UCSD-AML1 (cell line): Measurements from ENCODE around the gene KRTAP5-2.
"Not testable (repeated sequence)": the region's sequence is repeated elsewhere in the genome, so short reads cannot be mapped to it uniquely, and the experiment has no call there.

ENCODE experiments used
- DNase-seq: peaks from one replicate; lab custom pipeline; 2025; ENCODE audit not compliant: unreplicated experiment; lab: John Stamatoyannopoulos, UW

Gene KRTAP5-2

DNA sequence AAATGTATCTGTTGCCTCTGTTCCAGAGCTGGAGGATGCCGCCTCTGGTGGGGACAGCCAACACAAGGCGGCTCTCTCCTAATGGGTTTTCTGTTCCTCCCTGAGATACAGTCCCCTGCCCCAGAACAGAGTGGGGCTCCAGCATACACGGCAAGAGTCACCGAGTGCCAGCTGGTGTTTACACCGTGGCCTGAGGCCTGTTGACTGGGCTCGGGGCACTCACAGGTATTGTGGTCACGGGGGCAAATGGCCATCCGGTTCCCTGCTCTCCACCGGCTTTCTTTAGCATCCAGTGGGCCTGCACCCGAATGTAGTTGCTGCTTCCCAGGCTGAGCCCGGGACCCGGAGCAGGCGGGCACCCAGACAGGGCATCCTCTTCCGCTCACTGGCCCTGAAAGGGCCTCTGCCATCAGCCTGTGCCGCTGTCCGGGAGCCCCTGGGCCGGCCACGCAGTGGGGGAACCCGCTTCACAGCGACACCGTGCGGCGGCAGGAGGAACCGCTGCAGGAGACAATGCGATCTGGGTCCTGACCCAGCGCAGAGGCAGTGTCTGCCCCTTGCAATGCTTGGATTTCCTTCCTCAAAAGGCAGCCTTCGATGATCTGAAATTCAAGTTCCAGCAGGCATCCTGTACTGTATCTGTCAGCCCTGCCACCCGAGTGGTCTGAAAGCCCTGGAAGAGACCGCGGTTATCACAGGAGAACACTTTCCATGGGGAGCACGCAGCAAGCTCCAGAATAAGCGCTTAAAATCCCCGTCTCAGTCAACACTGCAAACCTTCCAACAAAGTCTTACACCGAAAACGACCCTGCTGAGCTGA is 30.6 kb upstream of the KRTAP5-2 start:
- DNase-seq: peak; percentile 73

DNA sequence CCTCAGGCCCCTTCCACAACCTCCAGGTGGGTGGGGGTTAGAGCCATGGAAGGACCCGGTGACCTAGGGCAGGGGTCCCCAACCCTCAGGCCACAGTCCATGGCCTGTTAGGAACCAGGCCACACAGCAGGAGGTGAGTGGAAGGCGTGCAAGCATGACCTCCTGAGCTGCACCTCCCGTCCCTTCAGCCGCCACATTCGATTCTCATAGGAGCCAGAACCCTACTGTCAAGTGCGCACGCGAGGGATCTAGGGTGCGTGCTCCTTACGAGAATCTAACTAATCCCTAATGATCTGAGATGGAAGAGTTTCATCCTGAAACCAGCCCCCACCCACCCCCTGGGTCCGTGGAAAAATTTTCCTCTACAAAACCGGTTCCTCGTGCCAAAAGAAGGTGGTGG is 27.4 kb upstream of the KRTAP5-2 start:
- no peak for DNase-seq

DNA sequence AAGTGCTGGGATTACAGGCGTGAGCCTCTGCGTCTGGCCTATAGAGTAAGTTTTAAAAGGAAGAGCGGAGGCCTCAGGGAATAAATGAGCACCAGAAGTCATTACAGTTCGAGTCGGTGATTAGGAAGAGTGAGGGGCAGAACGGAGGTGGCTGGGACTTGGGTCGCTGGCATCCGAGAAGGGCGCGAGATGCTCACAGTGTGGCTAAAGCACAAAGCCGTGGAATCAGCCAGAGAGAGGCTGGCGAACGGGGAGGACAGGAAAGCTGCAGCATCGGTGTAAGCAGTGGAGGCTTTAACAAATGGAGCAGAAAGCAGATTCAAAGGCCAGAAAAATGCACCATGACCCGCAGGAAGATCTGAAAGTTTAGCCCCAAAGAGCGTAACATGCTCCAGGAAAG is 26.5 kb upstream of the KRTAP5-2 start:
- no peak for DNase-seq

DNA sequence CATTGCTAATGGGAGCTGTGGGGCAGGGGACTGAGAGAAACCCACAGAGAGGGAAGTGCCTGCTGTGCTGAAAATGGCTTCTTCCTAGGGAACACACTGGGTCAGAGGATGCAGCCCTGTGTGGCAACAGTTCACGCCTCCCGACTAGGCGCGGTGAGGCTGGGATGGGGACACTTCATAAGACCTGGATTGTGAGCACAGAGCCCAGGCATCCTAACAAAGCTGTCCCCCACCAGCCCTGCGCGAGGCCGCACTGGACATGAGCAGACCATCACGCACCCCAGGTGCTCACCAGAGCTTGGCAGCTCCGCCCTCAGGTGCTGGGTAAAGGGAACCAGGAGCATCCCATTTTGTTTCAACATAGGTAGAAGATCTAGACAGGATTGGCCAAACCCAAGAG is 25.6 kb upstream of the KRTAP5-2 start:
- DNase-seq: no peak

DNA sequence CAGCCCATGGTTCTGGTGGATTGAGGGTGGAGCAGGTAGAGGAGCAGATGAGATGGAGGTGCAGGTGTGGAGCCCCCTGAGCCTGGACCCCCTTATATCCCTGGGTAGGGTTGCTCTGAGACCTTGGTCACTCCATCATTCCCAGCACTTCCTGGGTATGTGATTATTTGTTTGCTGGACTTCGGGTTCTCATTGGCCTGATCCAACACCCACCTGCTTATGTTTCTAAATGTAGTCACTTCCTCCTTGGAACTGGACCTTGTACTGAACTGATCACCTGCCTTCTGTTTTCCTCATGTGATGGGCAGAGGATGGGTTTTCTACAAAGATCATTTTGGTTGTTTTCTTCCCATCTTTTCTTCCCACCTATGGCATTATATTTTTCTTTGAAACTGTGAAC is 24.0 kb upstream of the KRTAP5-2 start, which contains the start of gene KRTAP5-4:
Gene KRTAP5-4, minus strand, starts transcription at position 53 of the 400 bp plus-strand sequence. Its CDS starts 45 bp downstream, at position 8.
- no peak for DNase-seq

DNA sequence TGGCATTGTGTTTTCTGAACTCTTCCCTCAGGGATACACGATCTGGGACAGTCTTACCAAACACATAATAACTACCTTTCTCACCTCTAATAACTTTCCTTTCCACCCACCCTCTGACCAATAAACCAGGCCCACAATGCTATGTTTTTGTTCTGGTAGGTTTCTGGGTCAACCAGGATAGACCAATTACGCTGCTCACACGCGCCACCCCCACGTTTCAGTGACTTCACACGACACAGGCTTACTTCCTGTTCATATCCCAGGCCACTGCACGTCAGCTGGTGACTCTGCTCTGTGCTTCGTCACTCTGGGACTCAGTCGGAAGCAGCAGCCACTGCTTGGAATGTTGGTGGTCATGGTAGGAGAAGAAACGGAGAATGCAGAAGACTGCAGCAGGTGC is 21.4 kb upstream of the KRTAP5-2 start:
- peak; percentile 53 for DNase-seq

DNA sequence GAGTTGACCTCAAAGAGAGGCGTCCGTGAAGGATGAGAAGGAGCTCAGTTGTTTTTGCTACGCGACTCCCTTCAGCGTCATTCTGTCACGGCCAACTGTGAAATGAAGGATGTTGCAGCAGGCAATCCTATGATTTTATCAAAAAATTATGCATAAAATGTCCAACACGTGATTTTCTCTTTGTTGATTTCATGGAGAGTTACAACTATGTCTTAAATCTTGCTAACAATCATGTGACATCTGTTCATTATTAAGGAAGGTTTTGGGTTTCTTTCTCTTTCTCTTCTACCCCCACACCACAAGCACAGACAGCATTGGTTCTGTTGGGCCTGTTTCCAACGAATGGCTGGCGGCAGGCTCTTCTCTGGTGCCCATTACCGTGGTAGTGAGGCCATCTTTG is 20.1 kb upstream of the KRTAP5-2 start:
- DNase-seq: no peak

DNA sequence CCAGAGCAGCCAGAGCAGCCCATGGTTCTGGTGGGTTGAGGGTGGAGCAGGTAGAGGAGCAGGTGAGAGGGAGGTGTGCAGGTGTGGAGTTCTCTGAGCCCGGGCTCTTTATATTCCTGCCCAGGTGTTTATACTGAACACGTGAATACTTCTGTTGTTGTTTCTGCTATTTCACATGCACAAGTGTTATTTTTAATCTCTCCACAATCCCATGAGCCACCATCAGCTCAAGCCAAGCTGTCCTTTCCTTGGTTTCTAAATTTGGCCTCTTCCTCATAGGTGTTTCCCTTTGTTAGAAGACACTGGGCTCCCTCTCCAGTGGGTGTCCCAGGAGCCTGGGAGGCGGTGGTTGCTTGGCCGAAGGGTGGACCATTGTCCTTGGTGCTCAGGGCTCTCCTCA is 10.3 kb upstream of the KRTAP5-2 start, which contains the start of gene KRTAP5-3:
Gene KRTAP5-3, minus strand, starts transcription at position 101 of the 400 bp plus-strand sequence. Its CDS starts 78 bp downstream, at position 23.
- no peak for DNase-seq

DNA sequence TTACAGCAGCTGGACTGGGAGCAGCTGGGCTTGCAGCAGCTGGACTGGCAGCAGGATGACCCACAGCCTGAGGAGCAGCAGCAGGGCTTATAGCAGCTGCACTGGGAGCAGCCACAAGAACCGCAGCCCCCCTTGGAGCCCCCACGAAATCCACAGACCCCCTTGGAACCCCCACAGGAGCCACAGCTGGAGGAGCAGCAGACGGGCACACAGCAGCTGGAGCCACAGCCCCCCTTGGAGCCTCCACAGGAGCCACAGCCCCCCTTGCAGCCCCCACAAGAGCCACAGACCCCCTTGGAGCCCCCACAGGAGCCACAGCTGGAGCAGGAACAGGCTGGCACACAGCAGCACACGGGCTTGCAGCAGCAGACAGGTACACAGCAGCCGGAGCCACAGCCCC is 9.8 kb upstream of the KRTAP5-2 start:
- DNase-seq: not testable (repeated sequence)

DNA sequence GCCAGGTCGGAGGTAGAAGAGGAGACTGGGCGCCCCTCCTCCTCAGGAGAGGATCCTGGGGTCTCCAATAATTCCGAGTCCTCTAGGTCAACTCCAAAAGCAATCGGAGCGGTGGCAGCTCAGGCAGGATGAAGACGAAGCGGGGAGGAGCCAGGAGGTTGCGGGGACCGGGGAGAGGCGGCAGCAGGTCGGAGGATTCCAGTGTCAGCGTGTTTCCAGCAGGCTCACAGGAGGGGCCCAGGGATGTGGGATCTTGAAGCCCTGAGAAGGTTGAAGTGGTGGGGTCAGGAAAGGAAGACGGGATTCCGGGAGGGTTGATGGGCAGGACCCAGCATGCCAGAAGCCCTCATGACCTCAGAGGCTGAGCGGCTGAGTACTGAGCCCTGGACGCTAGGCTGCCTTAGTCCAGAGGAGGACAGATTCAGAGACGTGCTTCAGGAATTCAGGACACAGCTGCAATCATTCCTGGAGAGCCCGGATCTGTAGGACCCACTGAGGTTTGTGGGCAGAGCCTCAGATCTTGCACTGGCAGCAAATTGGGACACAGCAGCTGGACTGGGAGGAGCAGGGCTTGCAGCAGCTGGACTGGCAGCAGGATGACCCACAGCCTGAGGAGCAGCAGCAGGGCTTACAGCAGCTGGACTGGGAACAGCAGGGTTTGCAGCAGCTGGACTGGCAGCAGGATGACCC is 9.2 kb upstream of the KRTAP5-2 start:
- not testable (repeated sequence) for DNase-seq

DNA sequence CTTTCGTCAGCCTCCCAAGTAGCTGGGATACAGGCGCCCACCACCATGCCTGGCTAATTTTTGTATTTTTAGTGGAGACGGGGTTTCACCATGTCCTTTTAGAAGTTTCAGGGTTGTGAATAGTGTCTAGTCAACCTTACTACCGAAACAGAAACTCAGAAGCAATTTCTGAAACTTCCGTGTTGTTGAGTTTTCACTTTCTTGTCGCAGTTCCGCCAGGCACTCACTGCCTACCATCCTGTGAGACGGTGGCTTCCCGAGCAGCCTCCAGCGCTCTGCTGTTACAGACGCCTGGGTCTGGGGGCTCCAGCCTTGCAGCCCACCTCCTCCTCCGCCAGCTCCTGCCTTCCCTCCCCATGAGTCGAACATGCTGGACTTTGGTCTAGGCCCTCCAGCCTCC is 7.8 kb upstream of the KRTAP5-2 start:
- not testable (repeated sequence) for DNase-seq

DNA sequence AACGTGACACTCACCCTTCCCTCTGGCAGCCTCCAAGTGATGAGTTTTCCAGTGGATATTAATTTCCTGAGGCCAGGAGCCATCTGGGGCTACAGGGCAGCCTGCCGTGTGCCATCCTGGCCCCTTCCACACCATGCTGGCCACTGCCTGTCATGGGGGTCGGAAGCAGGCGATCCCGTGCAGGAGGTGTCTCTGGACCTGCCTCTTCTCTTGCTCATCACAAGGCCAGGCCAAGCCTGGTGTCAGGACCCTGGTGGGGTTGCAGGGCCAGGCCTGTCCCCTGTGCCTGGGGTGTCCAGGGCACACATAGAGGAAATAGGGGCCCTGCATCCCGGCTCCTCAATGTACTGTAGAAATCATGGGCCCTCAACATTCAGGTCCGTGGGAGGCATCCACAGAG is 6.6 kb upstream of the KRTAP5-2 start:
- no peak for DNase-seq

DNA sequence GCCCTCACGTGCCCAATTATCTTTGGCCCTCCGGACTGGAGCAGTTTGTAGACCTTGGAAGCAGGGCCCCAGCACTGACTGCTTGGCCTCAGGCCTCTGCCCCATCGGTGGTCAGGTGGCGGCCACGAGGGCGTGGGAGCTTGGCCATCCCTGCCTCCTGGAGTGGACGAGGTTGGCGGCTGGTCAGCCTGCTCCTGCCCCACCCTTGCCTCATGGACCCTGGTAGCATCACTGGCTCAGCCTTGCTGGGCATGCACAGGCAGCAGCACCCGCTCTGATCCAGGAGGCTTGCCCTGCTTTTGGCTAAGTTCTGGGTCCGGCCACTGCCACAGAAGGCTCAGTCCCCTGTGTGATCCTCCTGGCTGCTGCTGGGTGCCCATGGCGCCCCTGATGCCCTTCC is 6.1 kb upstream of the KRTAP5-2 start:
- DNase-seq: no peak

DNA sequence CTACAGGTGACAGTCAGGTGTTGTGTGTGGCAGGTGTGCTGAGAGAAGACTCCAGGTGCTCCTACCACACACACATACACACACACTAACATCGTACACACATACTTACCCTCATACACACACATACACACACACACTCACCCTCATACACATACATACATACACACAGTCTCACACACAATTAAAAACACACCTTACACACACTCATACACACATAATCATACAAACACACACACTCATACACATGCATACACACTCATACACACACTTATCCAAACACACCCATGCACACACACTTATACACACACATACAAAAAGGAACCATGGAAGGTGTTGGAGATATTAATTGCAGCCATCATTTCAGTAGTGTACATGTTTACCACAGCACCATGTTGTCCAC is 5.5 kb upstream of the KRTAP5-2 start:
- DNase-seq: no peak

DNA sequence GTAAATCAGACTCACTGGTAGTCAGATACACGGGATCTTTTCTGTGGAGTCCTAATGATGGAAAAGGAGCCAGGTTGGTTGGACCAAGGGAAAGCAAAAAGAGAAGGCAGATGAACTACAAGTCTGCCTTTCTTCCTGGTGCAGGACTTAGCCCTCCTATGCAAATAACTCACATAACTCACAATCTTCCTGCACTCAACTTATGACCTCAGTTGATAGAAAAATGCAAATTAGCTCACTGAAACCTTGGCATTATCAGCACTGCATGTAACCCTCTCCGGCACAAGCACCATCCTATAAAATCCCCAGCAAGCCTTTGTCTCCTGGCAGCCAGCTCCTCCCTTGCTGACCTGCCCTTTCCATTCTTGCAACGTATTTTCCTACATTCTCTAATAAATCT is 3.6 kb upstream of the KRTAP5-2 start:
- DNase-seq: not testable (repeated sequence)

DNA sequence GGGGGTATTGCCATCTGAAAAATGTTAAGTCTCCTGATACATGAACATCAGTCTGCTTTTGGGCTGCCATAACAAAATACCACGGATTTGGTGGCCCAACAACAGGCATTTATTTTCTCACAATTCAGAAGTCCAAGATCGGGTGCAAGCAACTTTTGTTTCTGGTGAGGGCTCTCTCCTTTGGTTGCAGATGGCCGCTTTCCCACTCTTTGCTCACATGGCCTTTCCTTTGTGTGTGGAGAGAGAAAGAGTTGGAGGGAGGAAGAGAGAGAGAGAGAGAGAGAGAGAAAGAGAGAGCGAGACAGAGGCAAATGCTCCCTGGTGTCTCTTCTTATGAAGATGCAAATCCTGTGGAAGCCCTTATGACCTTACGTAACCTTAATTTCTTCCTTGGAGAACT is 2.5 kb upstream of the KRTAP5-2 start:
- DNase-seq: no peak

DNA sequence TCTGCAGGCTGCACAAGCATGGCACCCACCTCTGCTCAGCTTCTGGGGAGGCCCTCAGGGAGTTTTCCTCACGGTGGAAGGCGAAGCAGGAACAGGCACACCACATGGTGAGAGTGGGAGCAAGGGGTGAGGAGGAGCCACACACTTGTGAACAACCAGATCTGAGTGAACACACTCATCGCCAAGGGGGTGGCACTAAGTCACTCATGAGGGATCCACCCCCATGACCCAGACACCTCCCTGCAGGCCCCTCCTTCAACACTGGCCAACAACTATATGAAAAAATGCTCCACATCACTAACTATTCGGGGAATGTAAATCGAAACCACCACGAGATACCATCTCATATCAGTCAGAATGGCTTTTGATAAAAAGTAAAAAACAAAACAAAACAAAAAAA is 722 bp upstream of the KRTAP5-2 start:
- no peak for DNase-seq

DNA sequence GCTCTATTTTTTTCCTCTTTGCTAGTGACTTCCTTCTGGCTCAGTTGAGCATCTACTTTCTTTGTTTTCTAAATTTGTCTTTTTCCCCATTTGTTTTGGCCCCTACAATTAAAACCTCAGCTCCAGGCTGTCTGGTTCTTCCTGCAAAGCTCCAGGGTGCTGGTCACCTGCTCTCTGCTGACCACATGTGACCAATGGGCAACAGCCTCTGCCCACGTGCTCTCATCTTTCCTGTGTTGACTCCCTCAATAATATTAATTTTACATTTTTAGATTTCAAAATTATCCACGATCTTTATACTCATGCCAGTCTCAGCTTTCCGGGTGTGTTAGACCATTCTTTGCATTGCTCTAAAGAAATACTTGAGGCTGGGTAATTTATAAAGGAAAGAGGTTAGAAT is 312 bp upstream of the KRTAP5-2 start:
- DNase-seq: not testable (repeated sequence)

DNA sequence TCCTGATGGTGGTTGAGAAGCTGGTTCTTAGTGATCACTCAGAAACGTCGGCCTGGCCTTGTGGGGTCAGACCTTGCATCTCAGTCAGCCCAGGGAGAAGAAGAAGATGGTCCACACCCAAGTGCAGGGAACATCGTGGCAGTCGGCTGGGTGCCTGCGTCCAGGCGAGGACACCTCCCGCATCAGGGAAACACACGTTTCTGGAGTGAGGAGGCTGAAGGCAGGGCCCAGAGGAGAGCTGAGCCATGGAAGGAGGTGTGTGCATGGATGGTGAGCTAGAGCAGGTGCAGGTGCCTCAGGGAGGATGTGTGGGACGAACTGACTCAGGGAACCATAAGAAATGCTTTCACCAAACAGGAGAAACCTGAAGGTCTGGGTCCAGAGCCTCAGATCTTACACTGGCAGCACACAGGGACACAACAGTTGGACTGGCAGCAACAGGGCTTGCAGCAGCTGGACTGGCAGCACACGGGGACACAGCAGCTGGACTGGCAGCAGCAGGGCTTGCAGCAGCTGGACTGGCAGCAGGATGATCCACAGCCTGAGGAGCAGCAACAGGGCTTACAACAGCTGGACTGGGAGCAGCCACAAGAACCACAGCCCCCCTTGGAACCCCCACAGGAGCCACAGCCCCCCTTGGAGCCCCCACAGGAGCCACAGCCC is 632 bp downstream of the KRTAP5-2 start:
- DNase-seq: no peak

DNA sequence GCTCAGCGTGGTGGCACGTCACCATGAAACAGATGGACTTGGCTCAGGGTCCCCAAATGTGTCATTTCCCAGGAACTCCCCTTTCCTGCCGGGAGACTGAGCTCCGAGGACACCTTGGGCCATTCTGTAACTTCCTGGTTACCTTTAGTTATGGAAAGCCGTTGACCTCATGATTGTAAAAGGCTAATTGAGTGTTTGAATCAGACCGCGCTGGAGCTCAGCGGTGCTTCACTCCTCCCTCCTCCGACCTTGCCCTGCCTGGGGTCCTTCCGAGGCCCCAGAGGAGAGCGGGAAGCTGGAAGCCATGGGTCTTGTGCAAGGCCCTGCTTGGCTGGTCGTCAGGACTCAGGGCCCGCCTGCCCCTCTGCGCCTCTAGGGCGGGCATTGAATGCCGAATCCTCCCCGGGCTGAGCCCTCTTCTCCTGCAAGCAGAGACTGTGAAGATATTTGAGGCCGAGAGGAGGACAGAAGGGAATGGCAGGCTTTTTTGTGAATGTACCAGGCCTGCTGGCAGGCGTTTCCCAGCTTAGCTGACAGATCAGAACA is 1.4 kb downstream of the KRTAP5-2 start:
- not testable (repeated sequence) for DNase-seq

DNA sequence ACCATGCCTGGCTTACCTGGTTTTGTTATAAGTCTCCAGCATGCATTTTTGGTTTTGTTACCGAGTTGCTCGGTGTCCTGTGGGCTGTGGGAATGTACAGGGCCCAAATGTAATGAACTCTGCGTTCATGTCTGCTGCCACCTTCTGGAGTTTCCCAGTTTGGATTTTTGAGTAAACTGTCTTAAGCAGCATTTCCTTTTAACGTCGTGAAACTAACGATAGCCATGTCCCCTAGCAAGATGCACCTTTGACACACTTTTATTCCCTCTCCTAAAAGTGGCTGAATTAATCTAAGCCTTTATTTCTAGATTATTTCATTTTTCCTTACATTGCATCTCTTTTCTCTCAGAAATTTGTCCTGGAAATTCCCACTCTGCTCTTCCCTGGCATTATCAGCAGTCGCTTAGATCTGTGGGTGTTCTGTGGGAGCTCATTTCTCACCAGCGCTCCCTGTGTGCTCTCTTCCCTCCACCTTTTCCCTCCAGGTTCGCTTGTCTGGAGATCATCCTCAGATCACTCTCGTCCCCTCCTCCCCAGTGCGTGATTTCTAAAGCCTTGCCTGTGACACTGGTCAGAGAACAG is 2.0 kb downstream of the KRTAP5-2 start:
- not testable (repeated sequence) for DNase-seq
